ENCODE results near the gene AKNA. TPM values are rescaled to one million over a fixed set of nuclear protein-coding genes. Genes with fewer than 3 reads are reported as not detected.

AKNA gene
- total RNA-seq, 1 experiment from 2014 or later: 29.3 TPM

- TF ChIP-seq RORB (CRISPR knock-in tag; IDR thresholded peaks at IDR 0.05) (no peak), E2F1 (CRISPR knock-in tag; IDR thresholded peaks at IDR 0.05) (no peak), ZNF317 (CRISPR knock-in tag; IDR thresholded peaks at IDR 0.05; ENCODE audit: borderline replicate concordance, low read depth) (no peak), ZNF532 (CRISPR knock-in tag; IDR thresholded peaks at IDR 0.05; ENCODE audit: borderline replicate concordance) (no peak), STAT6 (CRISPR knock-in tag; conservative IDR thresholded peaks at IDR 0.05; ENCODE audit: low read depth) (no peak), SMAD3 (CRISPR knock-in tag; IDR thresholded peaks at IDR 0.05; ENCODE audit: borderline replicate concordance) (no peak), PRRX2 (CRISPR knock-in tag; IDR thresholded peaks at IDR 0.05) (no peak)
Observed at GRCh38 chr9:114395334-114395617, 7.5 kb upstream of the AKNA start (continued).

GRCh38 chr9:114394523-114395333 is 6.9 kb upstream of the AKNA start:
- ChIA-PET CTCF (interaction anchor here (1.9 to 2.9 kb wide), 3 partner anchors 11 to 55 kb away, joined by 8 to 13 read pairs (median 9); no protein-coding TSS in a partner anchor), POLR2A (interaction anchor here (0.6 to 0.9 kb wide), 3 partner anchors 14 to 56 kb away, joined by 3 to 8 read pairs (median 4); no protein-coding TSS in a partner anchor)
- ATAC-seq (no peak), DNase-seq (ENCODE audit: low spot score) (no peak)
- peak overlapping the region; percentile 62 for H3K27ac Mint-ChIP-seq
- no peaks in the 10 kb centered on the region for H3K27me3 Mint-ChIP-seq (ENCODE audit: low read depth)
- H3K4me1 Mint-ChIP-seq: peaks cover 47% of the 10 kb centered on the region
- no peak overlapping the region for H3K4me3 Mint-ChIP-seq
- H3K9me3 Mint-ChIP-seq: no peaks in the 10 kb centered on the region
- H3K36me3 Mint-ChIP-seq: no peaks in the 10 kb centered on the region
- TF ChIP-seq ZNF671 (CRISPR knock-in tag; IDR thresholded peaks at IDR 0.05): no peak
- no peak for TF ChIP-seq IRF2 (CRISPR knock-in tag; IDR thresholded peaks at IDR 0.05; ENCODE audit: borderline replicate concordance, low read depth)
- no peak for TF ChIP-seq CREM (CRISPR knock-in tag; IDR thresholded peaks at IDR 0.05)
- TF ChIP-seq STAT6 (CRISPR knock-in tag; conservative IDR thresholded peaks at IDR 0.05; ENCODE audit: low read depth): no peak
- TF ChIP-seq HMGXB4 (CRISPR knock-in tag; IDR thresholded peaks at IDR 0.05): no peak
- TF ChIP-seq HMGA2 (CRISPR knock-in tag; IDR thresholded peaks at IDR 0.05): no peak
- no peak for TF ChIP-seq OVOL2 (CRISPR knock-in tag; IDR thresholded peaks at IDR 0.05; ENCODE audit: borderline replicate concordance)
- TF ChIP-seq ELF4 (CRISPR knock-in tag; IDR thresholded peaks at IDR 0.05; ENCODE audit: low read depth): no peak
- no peak for TF ChIP-seq CDX4 (CRISPR knock-in tag; IDR thresholded peaks at IDR 0.05; ENCODE audit: borderline replicate concordance)
- no peak for TF ChIP-seq RORB (CRISPR knock-in tag; IDR thresholded peaks at IDR 0.05)
- no peak for TF ChIP-seq SOX15 (CRISPR knock-in tag; IDR thresholded peaks at IDR 0.05)
- TF ChIP-seq ZNF532 (CRISPR knock-in tag; IDR thresholded peaks at IDR 0.05; ENCODE audit: borderline replicate concordance): no peak
